Breast epithelium (tissue), 4 donors: ENCODE measurements around the gene EXD2. TPM values are rescaled to one million over a fixed set of nuclear protein-coding genes. Genes with fewer than 3 reads are reported as not detected.
A peak's percentile ranks its signal among the peaks of the same experiment; 100 is the strongest.
"Not testable (repeated sequence)": the region's sequence is repeated elsewhere in the genome, so short reads cannot be mapped to it uniquely, and the experiment has no call there.

Source experiments
- DNase-seq, 2 donors: peaks; one replicate each; pipeline ENCODE4 v3.0.0-alpha.2; 2019; ENCODE audit warnings: low spot score in 2 of 2
- H3K27ac ChIP-seq, 2 donors: fragments of 200-600 bp; sonication (generic) in 1 of 2; one replicate each; pipeline ENCODE4 v1.5.1; 2016 to 2019; ENCODE audit warnings: mild to moderate bottlenecking in 1 of 2
- H3K27me3 ChIP-seq, 2 donors: fragments of 200-600 bp; sonication (generic) in 1 of 2; one replicate each; pipeline versions ENCODE4 v1.5.1 to v1.6.0; 2017 to 2019; ENCODE audit warnings: control low read depth in 1 of 2, mild to moderate bottlenecking in 1 of 2
- H3K36me3 ChIP-seq: fragments of 200-600 bp; one replicate; pipeline ENCODE4 v1.5.1; 2019
- H3K4me1 ChIP-seq, 2 donors: fragments of 200-600 bp; sonication (generic); one replicate each; pipeline ENCODE4 v1.5.1; 2016 to 2019; ENCODE audit warnings: control low read depth in 1 of 2
- H3K4me3 ChIP-seq, 3 donors: fragments of 200-600 bp; sonication (generic); 1 replicate in 2 of 3; 2 replicates in 1 of 3; pipeline ENCODE4 v1.5.1; 2016 to 2019; ENCODE audit warnings: mild to moderate bottlenecking in 3 of 3, moderate library complexity in 2 of 3
- H3K9me3 ChIP-seq, 2 donors: fragments of 200-600 bp; sonication (generic) in 1 of 2; one replicate each; pipeline ENCODE4 v1.5.1; 2016 to 2019; ENCODE audit warnings: control low read depth in 1 of 2
- POLR2A ChIP-seq: fragments of 450-650 bp; IDR thresholded peaks from one replicate; pipeline ENCODE4 v1.6.1; 2016; ENCODE audit warnings: antibody characterized with exemption, mild to moderate bottlenecking, moderate library complexity
- POLR2AphosphoS5 ChIP-seq, 3 donors: sonication (generic); formaldehyde crosslinking; IDR thresholded peaks; one replicate each; pipeline ENCODE4 v1.6.1; 2017; ENCODE audit warnings: antibody characterized with exemption in 3 of 3
- intact Hi-C: fragments of 100-400 bp; cut with DNase I; formaldehyde crosslinking; loops from one replicate; pipeline ENCODE4 v1.15.1; 2023; ENCODE audit warnings: low total_unique reads
- total RNA-seq, 3 donors: library from RNA; depleted of rRNA; stranded (reverse); fragments of >200 nt; gene quantifications; one replicate each; pipeline ENCODE4 v1.1.0, GENCODE V29; 2016
- TF ChIP-seq, protein P1 (sequence below), 3 donors: fragments of 450-650 bp; IDR thresholded peaks; one replicate each; pipeline ENCODE4 v1.5.1; 2016 to 2017; ENCODE audit warnings: antibody characterized with exemption in 3 of 3, mild to moderate bottlenecking in 3 of 3, moderate library complexity in 3 of 3

Gene EXD2
- total RNA-seq, 3 donors from 2014 or later: 17.1 to 32.5 (median 23.3) TPM

- H3K27ac ChIP-seq: peak overlapping the region; percentile 51 to 90
- DNase-seq: no peak
- intact Hi-C loops: no loop called here
- H3K4me1 ChIP-seq: peaks cover 4 to 11% of the 10 kb centered on the region in 2 donors
- H3K36me3 ChIP-seq: no peaks in the 10 kb centered on the region
- no peaks in the 10 kb centered on the region for H3K27me3 ChIP-seq
- H3K9me3 ChIP-seq: no peaks in the 10 kb centered on the region
- no peak overlapping the region for H3K4me3 ChIP-seq
- TF ChIP-seq POLR2AphosphoS5 (IDR thresholded peaks at IDR 0.05): no peak
These were observed 96.1 kb downstream of the EXD2 start for GRCh38 chr14:69287098-69288010.

GRCh38 chr14:69288011-69288771 lies 96.9 kb downstream of the EXD2 start:
- Histone ChIP-seq H3K27ac (peak overlapping the region; percentile 51 to 90), H3K4me3 (no peak overlapping the region), H3K9me3 (no peaks in the 10 kb centered on the region), H3K4me1 (peaks cover 4 to 11% of the 10 kb centered on the region in 2 donors), H3K27me3 (no peaks in the 10 kb centered on the region), H3K36me3 (no peaks in the 10 kb centered on the region)
- intact Hi-C loops: no loop called here
- TF ChIP-seq, protein P1, sequence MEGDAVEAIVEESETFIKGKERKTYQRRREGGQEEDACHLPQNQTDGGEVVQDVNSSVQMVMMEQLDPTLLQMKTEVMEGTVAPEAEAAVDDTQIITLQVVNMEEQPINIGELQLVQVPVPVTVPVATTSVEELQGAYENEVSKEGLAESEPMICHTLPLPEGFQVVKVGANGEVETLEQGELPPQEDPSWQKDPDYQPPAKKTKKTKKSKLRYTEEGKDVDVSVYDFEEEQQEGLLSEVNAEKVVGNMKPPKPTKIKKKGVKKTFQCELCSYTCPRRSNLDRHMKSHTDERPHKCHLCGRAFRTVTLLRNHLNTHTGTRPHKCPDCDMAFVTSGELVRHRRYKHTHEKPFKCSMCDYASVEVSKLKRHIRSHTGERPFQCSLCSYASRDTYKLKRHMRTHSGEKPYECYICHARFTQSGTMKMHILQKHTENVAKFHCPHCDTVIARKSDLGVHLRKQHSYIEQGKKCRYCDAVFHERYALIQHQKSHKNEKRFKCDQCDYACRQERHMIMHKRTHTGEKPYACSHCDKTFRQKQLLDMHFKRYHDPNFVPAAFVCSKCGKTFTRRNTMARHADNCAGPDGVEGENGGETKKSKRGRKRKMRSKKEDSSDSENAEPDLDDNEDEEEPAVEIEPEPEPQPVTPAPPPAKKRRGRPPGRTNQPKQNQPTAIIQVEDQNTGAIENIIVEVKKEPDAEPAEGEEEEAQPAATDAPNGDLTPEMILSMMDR (IDR thresholded peaks at IDR 0.05): peak; percentile 24 to 35 (median 29)
- TF ChIP-seq POLR2AphosphoS5 (IDR thresholded peaks at IDR 0.05): peak in 2 of 3 donors; percentile 27 to 33
- TF ChIP-seq POLR2A: no peak
- peak in 1 of 2 donors; percentile 35 for DNase-seq

GRCh38 chr14:69288956-69289705 lies 97.8 kb downstream of the EXD2 start:
- no peak for DNase-seq
- Histone ChIP-seq H3K27ac (peak overlapping the region; percentile 51 to 90), H3K27me3 (no peaks in the 10 kb centered on the region), H3K4me3 (no peak overlapping the region), H3K4me1 (peaks cover 4 to 11% of the 10 kb centered on the region in 2 donors), H3K36me3 (no peaks in the 10 kb centered on the region), H3K9me3 (no peaks in the 10 kb centered on the region)
- TF ChIP-seq, protein P1 (IDR thresholded peaks at IDR 0.05): no peak
- TF ChIP-seq POLR2A (no peak), POLR2AphosphoS5 (IDR thresholded peaks at IDR 0.05) (no peak)
- intact Hi-C loops: no loop called here

GRCh38 chr14:69289811-69290520 lies 98.7 kb downstream of the EXD2 start:
- Histone ChIP-seq H3K4me1 (peaks cover 4 to 11% of the 10 kb centered on the region in 2 donors), H3K27ac (peak overlapping the region; percentile 51 to 90), H3K4me3 (no peak overlapping the region), H3K9me3 (no peaks in the 10 kb centered on the region), H3K27me3 (no peaks in the 10 kb centered on the region), H3K36me3 (no peaks in the 10 kb centered on the region)
- intact Hi-C loops: no loop called here
- TF ChIP-seq POLR2A: no peak
- TF ChIP-seq, protein P1 (IDR thresholded peaks at IDR 0.05): no peak
- no peak for TF ChIP-seq POLR2AphosphoS5 (IDR thresholded peaks at IDR 0.05)
- no peak for DNase-seq

DNA sequence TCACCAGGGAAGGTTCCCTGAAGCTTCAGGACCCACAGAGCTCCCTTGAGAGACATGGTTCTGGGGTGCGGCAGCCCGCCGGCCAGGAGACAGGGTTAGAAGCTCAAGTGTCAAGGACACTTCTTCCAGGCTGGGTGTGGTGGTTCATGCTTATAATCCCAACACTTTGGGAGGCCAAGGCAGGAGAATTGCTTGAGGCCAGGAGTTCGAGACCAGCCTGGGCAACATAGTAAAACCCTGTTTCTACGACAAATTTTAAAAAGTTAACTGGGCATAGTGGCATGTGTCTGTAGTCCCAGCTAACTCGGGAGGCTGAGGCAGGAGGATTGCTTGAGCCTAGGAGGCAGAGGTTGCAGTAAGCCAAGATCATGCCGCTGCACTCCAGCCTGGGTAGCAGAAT lies 99.6 kb downstream of the EXD2 start:
- intact Hi-C loops, H3K27me3 ChIP-seq, H3K4me3 ChIP-seq, H3K9me3 ChIP-seq, H3K36me3 ChIP-seq, DNase-seq: not testable (repeated sequence)
- Histone ChIP-seq H3K4me1 (peaks cover 4 to 11% of the 10 kb centered on the region in 2 donors), H3K27ac (peak overlapping the region in 1 of 2 donors; percentile 90)
